Uterus (tissue), 2 donors: Measurements from ENCODE around the gene FUT1.

ENCODE experiments used
- CTCF ChIP-seq, 4 experiments: fragments of 200-600 bp in 2 of 4; fragments of 450-650 bp in 2 of 4; sonication (generic) in 2 of 4; IDR thresholded peaks; one replicate each; pipeline ENCODE4 v1.5.1; 2016 to 2019; ENCODE audit warnings: antibody characterized with exemption in 4 of 4, mild to moderate bottlenecking in 2 of 4, moderate library complexity in 1 of 4
- POLR2A ChIP-seq, 2 donors: fragments of 450-650 bp; IDR thresholded peaks; one replicate each; pipeline ENCODE4 v1.6.1; 2016; ENCODE audit warnings: antibody characterized with exemption in 2 of 2, mild to moderate bottlenecking in 1 of 2, moderate library complexity in 1 of 2

DNA sequence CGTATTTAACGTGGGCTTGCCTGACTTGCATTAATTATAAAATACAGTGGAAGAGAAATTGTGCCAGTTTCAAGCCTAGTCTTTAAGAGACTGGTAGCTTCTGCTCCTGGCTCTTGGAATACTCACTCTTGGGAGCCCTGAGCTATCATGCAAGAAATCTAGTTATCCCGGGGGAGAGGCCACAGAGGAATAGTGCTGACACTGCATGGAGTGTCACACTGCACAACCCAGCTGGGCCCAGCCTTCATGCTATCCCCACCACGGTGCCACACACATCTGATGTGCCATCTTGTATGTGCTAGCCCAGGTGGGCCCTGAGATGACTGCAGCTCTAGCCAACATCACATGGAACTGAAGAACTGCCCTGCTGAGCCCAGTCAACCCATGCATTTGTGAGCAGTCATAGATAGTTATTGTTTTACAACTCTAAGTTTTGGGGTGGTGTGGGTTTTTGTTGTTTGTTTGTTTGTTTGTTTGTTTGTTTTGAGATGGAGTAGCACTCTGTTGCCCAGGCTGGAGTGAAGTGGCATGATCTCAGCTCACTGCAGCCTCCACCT, 41.3 kb downstream of the FUT1 start:
- no peak for TF ChIP-seq CTCF (IDR thresholded peaks at IDR 0.05)
- TF ChIP-seq POLR2A (IDR thresholded peaks at IDR 0.05): no peak
